ENCODE data around the gene BOK.
"Not testable (repeated sequence)": the region's sequence is repeated elsewhere in the genome, so short reads cannot be mapped to it uniquely, and the experiment has no call there.

The BOK gene

GRCh38 chr2:241571821-241572620 lies 13.5 kb downstream of the BOK start:
- DNase-seq (ENCODE audit: low read depth, low spot score) = no peak

GRCh38 chr2:241572915-241573651 lies 14.5 kb downstream of the BOK start:
- not testable (repeated sequence) for DNase-seq (ENCODE audit: low read depth, low spot score)

GRCh38 chr2:241573741-241574140 lies 15.2 kb downstream of the BOK start:
- no peak for DNase-seq (ENCODE audit: low read depth, low spot score)

GRCh38 chr2:241574911-241575623 lies 16.5 kb downstream of the BOK start:
- no peak for DNase-seq (ENCODE audit: low read depth, low spot score)

GRCh38 chr2:241575624-241576292 lies 17.2 kb downstream of the BOK start:
- no peak for DNase-seq (ENCODE audit: low read depth, low spot score)

- no peak for DNase-seq (ENCODE audit: low read depth, low spot score)
These were observed 17.7 kb downstream of the BOK start for GRCh38 chr2:241576293-241576654.

- peak; percentile 49 for DNase-seq (ENCODE audit: low read depth, low spot score)
These were observed 19.0 kb downstream of the BOK start for GRCh38 chr2:241577413-241578122.

- no peak for DNase-seq (ENCODE audit: low read depth, low spot score)
These were observed 20.7 kb downstream of the BOK start for GRCh38 chr2:241579281-241579680.

GRCh38 chr2:241582328-241582727 lies 23.8 kb downstream of the BOK start:
- DNase-seq (ENCODE audit: low read depth, low spot score) = no peak

GRCh38 chr2:241582806-241583205 lies 24.3 kb downstream of the BOK start:
- DNase-seq (ENCODE audit: low read depth, low spot score) = no peak

GRCh38 chr2:241584436-241584835 lies 25.9 kb downstream of the BOK start:
- DNase-seq (ENCODE audit: low read depth, low spot score) = no peak

GRCh38 chr2:241586564-241587264 lies 28.2 kb downstream of the BOK start:
- DNase-seq (ENCODE audit: low read depth, low spot score) = no peak

GRCh38 chr2:241589863-241590262 lies 31.3 kb downstream of the BOK start:
- DNase-seq (ENCODE audit: low read depth, low spot score) = not testable (repeated sequence)

GRCh38 chr2:241590496-241591455 lies 32.2 kb downstream of the BOK start:
- not testable (repeated sequence) for DNase-seq (ENCODE audit: low read depth, low spot score)

GRCh38 chr2:241592126-241592845 lies 33.7 kb downstream of the BOK start:
- no peak for DNase-seq (ENCODE audit: low read depth, low spot score)

GRCh38 chr2:241593271-241593670 lies 34.7 kb downstream of the BOK start:
- no peak for DNase-seq (ENCODE audit: low read depth, low spot score)

GRCh38 chr2:241595600-241596140 lies 37.1 kb downstream of the BOK start:
- DNase-seq (ENCODE audit: low read depth, low spot score) = no peak

GRCh38 chr2:241597561-241597960 lies 39.0 kb downstream of the BOK start:
- DNase-seq (ENCODE audit: low read depth, low spot score) = no peak
